HepG2 (cell line): ENCODE results near the gene NPHP4. TPM values are rescaled to one million over a fixed set of nuclear protein-coding genes. Genes with fewer than 3 reads are reported as not detected.

Experiments
- CBFB ChIP-seq: sonication (generic); formaldehyde crosslinking; IDR thresholded peaks from 2 replicates; pipeline ENCODE4 v1.4.0; 2020; ENCODE audit warnings: missing genetic modification reagents
- HIVEP1 ChIP-seq: sonication (generic); formaldehyde crosslinking; IDR thresholded peaks from 2 replicates; pipeline ENCODE4 v1.4.0; 2020; ENCODE audit warnings: mild to moderate bottlenecking, missing genetic modification reagents
- HNF4G ChIP-seq, 2 experiments: sonication (generic) in 1 of 2; formaldehyde crosslinking in 1 of 2; IDR thresholded peaks; 2 replicates each; pipeline versions ENCODE4 v1.4.0 to v1.6.1; 2011 to 2020; ENCODE audit warnings: borderline replicate concordance in 2 of 2, low read depth in 2 of 2, mild to moderate bottlenecking in 2 of 2, low read length in 1 of 2, missing genetic modification reagents in 1 of 2, moderate library complexity in 1 of 2
- LRRFIP1 ChIP-seq: sonication (generic); formaldehyde crosslinking; conservative IDR thresholded peaks from 2 replicates; pipeline ENCODE4 v1.4.0; 2020; ENCODE audit warnings: missing genetic modification reagents
- MIER3 ChIP-seq: IDR thresholded peaks from 2 replicates; pipeline ENCODE4 v1.6.1; 2016; ENCODE audit warnings: missing compliant biosample characterization, borderline replicate concordance
- NFYC ChIP-seq: IDR thresholded peaks from 2 replicates; pipeline ENCODE4 v1.6.1; 2016; ENCODE audit warnings: missing genetic modification reagents, missing compliant biosample characterization
- PITX1 ChIP-seq: sonication (generic); formaldehyde crosslinking; IDR thresholded peaks from 2 replicates; pipeline ENCODE4 v1.5.1; 2020; ENCODE audit warnings: mild to moderate bottlenecking, missing genetic modification reagents
- RBM22 ChIP-seq: fragments of 200-400 bp; formaldehyde crosslinking; optimal IDR thresholded peaks from 2 replicates; pipeline ENCODE3; 2017; ENCODE audit warnings: mild to moderate bottlenecking, low read length, moderate library complexity
- RFXAP ChIP-seq: sonication (generic); formaldehyde crosslinking; IDR thresholded peaks from 2 replicates; pipeline ENCODE4 v1.4.0; 2020; ENCODE audit warnings: missing genetic modification reagents, borderline replicate concordance
- SKI ChIP-seq: fragments of 450-650 bp; IDR thresholded peaks from one replicate; pipeline ENCODE4 v1.6.1; 2018; ENCODE audit warnings: mild to moderate bottlenecking; ENCODE audit not compliant: partially characterized antibody
- SMC3 ChIP-seq: IDR thresholded peaks from 2 replicates; pipeline ENCODE4 v1.6.1; 2011; ENCODE audit warnings: low read length, improper control_type of control experiment
- SNRNP70 ChIP-seq: fragments of 200-400 bp; formaldehyde crosslinking; IDR thresholded peaks from 2 replicates; pipeline ENCODE4 v1.6.1; 2017; ENCODE audit warnings: mild to moderate bottlenecking, low read depth, low read length, moderate library complexity
- SOX13 ChIP-seq, 3 experiments: fragments of 450-650 bp in 1 of 3; sonication (generic) in 1 of 3; formaldehyde crosslinking in 1 of 3; IDR thresholded peaks in 2 of 3; conservative IDR thresholded peaks in 1 of 3; 2 replicates each; pipeline versions ENCODE4 v1.5.0 to v1.6.1; 2016 to 2020; ENCODE audit warnings: antibody characterized with exemption in 1 of 3, mild to moderate bottlenecking in 1 of 3, missing compliant biosample characterization in 1 of 3, missing genetic modification reagents in 1 of 3, moderate library complexity in 1 of 3
- SSRP1 ChIP-seq: IDR thresholded peaks from 2 replicates; pipeline ENCODE4 v1.6.1; 2016; ENCODE audit warnings: control low read depth
- TCF12 ChIP-seq, 2 experiments: fragments of 450-650 bp in 1 of 2; sonication (generic) in 1 of 2; formaldehyde crosslinking in 1 of 2; IDR thresholded peaks; 2 replicates each; pipeline versions ENCODE4 v1.6.1 to v1.8.0; 2017 to 2022; ENCODE audit warnings: antibody characterized with exemption in 1 of 2, mild to moderate bottlenecking in 1 of 2, missing genetic modification reagents in 1 of 2, moderate library complexity in 1 of 2
- UBTF ChIP-seq: sonication (generic); formaldehyde crosslinking; IDR thresholded peaks from 2 replicates; pipeline ENCODE4 v1.4.0; 2020; ENCODE audit warnings: mild to moderate bottlenecking, missing genetic modification reagents
- ZBTB2 ChIP-seq: sonication (generic); formaldehyde crosslinking; IDR thresholded peaks from 2 replicates; pipeline ENCODE4 v1.8.0; 2022; ENCODE audit warnings: low read depth, missing genetic modification reagents
- ZHX1 ChIP-seq: sonication (generic); formaldehyde crosslinking; IDR thresholded peaks from 2 replicates; pipeline ENCODE4 v1.8.1; 2022; ENCODE audit warnings: low read depth, mild to moderate bottlenecking, missing genetic modification reagents
- ZNF564 ChIP-seq: sonication (generic); formaldehyde crosslinking; IDR thresholded peaks from 2 replicates; pipeline ENCODE4 v1.8.1; 2023; ENCODE audit warnings: mild to moderate bottlenecking, missing genetic modification reagents
- polyA plus RNA-seq, 8 experiments: library from polyadenylated mRNA; depleted of rRNA in 3 of 8; stranded (reverse) in 7 of 8; unstranded in 1 of 8; fragments of >200 nt; fragmentation: Illumina TruSeq in 4 of 8; extraction: Trizol in 4 of 8; gene quantifications; 2 replicates each; pipeline versions ENCODE4 v1.2.1 to v1.2.3, GENCODE V29; 2011 to 2016; ENCODE audit warnings: low read depth in 4 of 8, missing spikeins in 1 of 8, mixed read lengths in 1 of 8; ENCODE audit not compliant: insufficient read depth in 1 of 8
- total RNA-seq, 5 experiments: library from RNA; depleted of rRNA; stranded (reverse); fragments of >200 nt; fragmentation: Illumina TruSeq; extraction: Trizol; gene quantifications; 2 replicates each; pipeline ENCODE4 v1.2.3, GENCODE V29; 2016; ENCODE audit warnings: low read depth in 1 of 5

The NPHP4 gene
- total and polyA plus RNA-seq, 2 of the 13 experiments (the other 11 are each of a cell fraction or from before 2014, with no cell fraction given): 4.4 to 6.8 TPM

GRCh38 chr1:6026095-6026809 is 34.0 kb upstream of the NPHP4 start (continued):
- TF ChIP-seq UBTF (CRISPR knock-in tag) (peak; percentile 54; the same call in 1 of the 2 replicates), ZNF564 (no peak), SMC3 (no peak), PITX1 (peak; percentile 57; the same call in 1 of the 2 replicates), SNRNP70 (no peak), ZBTB2 (CRISPR knock-in tag) (no peak), TCF12 (IDR thresholded peaks at IDR 0.05) (no peak), TCF12 (CRISPR knock-in tag; IDR thresholded peaks at IDR 0.05) (no peak), SKI (no peak), HNF4G (IDR thresholded peaks at IDR 0.05; ENCODE audit: borderline replicate concordance, low read depth, low read length) (0 out of 2 replicates have a peak, but pooled peaks have one; percentile 7), HNF4G (CRISPR knock-in tag; IDR thresholded peaks at IDR 0.05; ENCODE audit: borderline replicate concordance, low read depth) (no peak), MIER3 (no peak), HIVEP1 (peak; percentile 48), CBFB (CRISPR knock-in tag) (peak; percentile 71; the same call in 1 of the 2 replicates), RFXAP (CRISPR knock-in tag) (peak; percentile 76; the same call in 1 of the 2 replicates), NFYC (no peak), SSRP1 (no peak), ZHX1 (CRISPR knock-in tag) (no peak; the same call in 1 of the 2 replicates), LRRFIP1 (CRISPR knock-in tag) (no peak), RBM22 (no peak), SOX13 (IDR thresholded peaks at IDR 0.05) (no peak), SOX13 (CRISPR knock-in tag; conservative IDR thresholded peaks at IDR 0.05 in 1 of 2, IDR thresholded peaks at IDR 0.05 in 1 of 2) (peak in 1 of 2 experiments; percentile 46; a peak in 2 of 4 replicates)
